ENCODE data around the gene LEP.

DNA sequence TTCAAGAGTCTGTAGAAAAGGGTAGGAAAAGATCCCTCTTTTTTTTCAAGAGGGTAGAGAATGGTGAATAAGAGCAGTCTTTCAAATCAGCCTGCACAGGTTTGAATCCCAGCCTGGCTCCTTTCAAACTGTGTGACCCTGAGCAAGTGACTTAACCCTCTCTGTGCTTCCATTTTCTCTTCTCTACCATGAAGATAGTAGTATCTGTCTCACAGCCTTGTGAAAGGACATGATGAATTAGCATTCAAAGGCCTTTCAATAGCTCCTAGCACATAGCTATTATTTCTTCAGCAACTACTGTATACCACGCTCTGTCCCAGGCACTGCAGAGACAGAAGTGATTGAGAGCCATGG, 25.4 kb downstream of the LEP start:
- TF ChIP-seq, protein P1, sequence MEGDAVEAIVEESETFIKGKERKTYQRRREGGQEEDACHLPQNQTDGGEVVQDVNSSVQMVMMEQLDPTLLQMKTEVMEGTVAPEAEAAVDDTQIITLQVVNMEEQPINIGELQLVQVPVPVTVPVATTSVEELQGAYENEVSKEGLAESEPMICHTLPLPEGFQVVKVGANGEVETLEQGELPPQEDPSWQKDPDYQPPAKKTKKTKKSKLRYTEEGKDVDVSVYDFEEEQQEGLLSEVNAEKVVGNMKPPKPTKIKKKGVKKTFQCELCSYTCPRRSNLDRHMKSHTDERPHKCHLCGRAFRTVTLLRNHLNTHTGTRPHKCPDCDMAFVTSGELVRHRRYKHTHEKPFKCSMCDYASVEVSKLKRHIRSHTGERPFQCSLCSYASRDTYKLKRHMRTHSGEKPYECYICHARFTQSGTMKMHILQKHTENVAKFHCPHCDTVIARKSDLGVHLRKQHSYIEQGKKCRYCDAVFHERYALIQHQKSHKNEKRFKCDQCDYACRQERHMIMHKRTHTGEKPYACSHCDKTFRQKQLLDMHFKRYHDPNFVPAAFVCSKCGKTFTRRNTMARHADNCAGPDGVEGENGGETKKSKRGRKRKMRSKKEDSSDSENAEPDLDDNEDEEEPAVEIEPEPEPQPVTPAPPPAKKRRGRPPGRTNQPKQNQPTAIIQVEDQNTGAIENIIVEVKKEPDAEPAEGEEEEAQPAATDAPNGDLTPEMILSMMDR (IDR thresholded peaks at IDR 0.05) = no peak
- TF ChIP-seq POLR2A (IDR thresholded peaks at IDR 0.05) = no peak

Data from esophagus squamous epithelium (tissue), 4 donors.